Adrenal gland (tissue), 12 donors: Measurements from ENCODE around the gene TSHZ2. TPM values are rescaled to one million over a fixed set of nuclear protein-coding genes. Genes with fewer than 3 reads are reported as not detected.

Experiments
- DNase-seq, 7 donors: peaks; one replicate each; pipeline ENCODE4 v3.0.0-alpha.2; 2019 to 2020
- H3K27ac ChIP-seq, 5 donors: fragments of 200-600 bp; sonication (generic) in 4 of 5; 1 replicate in 3 of 5; 2 replicates in 2 of 5; pipeline versions ENCODE4 v1.5.1 to v1.8.0; 2016 to 2020; ENCODE audit warnings: mild to moderate bottlenecking in 1 of 5
- H3K27me3 ChIP-seq: fragments of 200-600 bp; 2 replicates; pipeline ENCODE4 v1.8.0; 2021
- H3K36me3 ChIP-seq, 2 donors: fragments of 200-600 bp; replicated peaks in 1 of 2; 1 replicate in 1 of 2; 2 replicates in 1 of 2; pipeline versions ENCODE4 v1.5.1 to v1.8.0; 2018 to 2022
- H3K4me1 ChIP-seq, 2 donors: fragments of 200-600 bp; replicated peaks in 1 of 2; 1 replicate in 1 of 2; 2 replicates in 1 of 2; pipeline versions ENCODE4 v1.5.1 to v1.8.0; 2018 to 2021
- H3K4me3 ChIP-seq, 4 donors: fragments of 200-600 bp; sonication (generic) in 3 of 4; one replicate each; pipeline ENCODE4 v1.5.1; 2016 to 2018
- H3K9me3 ChIP-seq, 3 donors: fragments of 200-600 bp; sonication (generic) in 1 of 3; replicated peaks in 1 of 3; 1 replicate in 2 of 3; 2 replicates in 1 of 3; pipeline versions ENCODE4 v1.5.1 to v1.8.0; 2016 to 2021
- POLR2A ChIP-seq, 2 donors: fragments of 450-650 bp; IDR thresholded peaks; one replicate each; pipeline ENCODE4 v1.6.1; 2017; ENCODE audit warnings: antibody characterized with exemption in 2 of 2, mild to moderate bottlenecking in 2 of 2, moderate library complexity in 1 of 2
- WGBS, 4 donors: extraction: QIAGEN DNeasy Blood & Tissue Kit in 2 of 4; methylation state at CpG; one replicate each; pipeline versions ENCODE4 v1.1.5 to v1.1.7; 2013 to 2017; 5-methylcytosine and 5-hydroxymethylcytosine counted together
- intact Hi-C, 2 donors: fragments of 100-400 bp; cut with DNase I; formaldehyde crosslinking; loops; one replicate each; pipeline versions ENCODE4 v1.14.1 to v1.15.0; 2022 to 2023
- polyA plus RNA-seq, 3 donors: library from polyadenylated mRNA; stranded (reverse); fragments of 200-250 nt in 2 of 3; fragments of 350-450 nt in 1 of 3; fragmentation: Illumina TruSeq in 1 of 3; extraction: RNeasy Lipid Tissue Mini Kit (QIAGEN cat#74804) in 1 of 3; gene quantifications; one replicate each; pipeline ENCODE4 v1.2.3, GENCODE V29; 2013 to 2014
- total RNA-seq, 9 donors: library from RNA; depleted of rRNA in 4 of 9; stranded (reverse); fragments of >200 nt in 4 of 9; fragments of 120-200 nt in 1 of 9; fragmentation: NEBNext Ultra II Directional in 1 of 9; extraction: Animal tissue kit (Norgen Biotek cat#: 25700) in 1 of 9; gene quantifications; one replicate each; pipeline versions ENCODE4 v1.1.0 to v1.2.4, GENCODE V29; 2013 to 2023
- TF ChIP-seq, protein P1 (sequence below), 6 experiments: fragments of 450-650 bp in 4 of 6; fragments of 200-600 bp in 2 of 6; sonication (generic) in 1 of 6; IDR thresholded peaks; 1 replicate in 5 of 6; 2 replicates in 1 of 6; pipeline versions ENCODE4 v1.5.1 to v1.8.0; 2016 to 2021; ENCODE audit warnings: antibody characterized with exemption in 6 of 6, mild to moderate bottlenecking in 2 of 6, moderate library complexity in 1 of 6
- donor health status: healthy with polysubstance abuse.
- donor health status: Bipolar disorder and iron deficiency.
- donor health status: DM: yes; HTN: yes; CAD: no.
- donor health status: DM: no; HTN: no; CAD: no.
- donor health status: DM: no; HTN: no; CAD: no.
- donor health status: DM: yes; HTN: yes; CAD: no.

Gene TSHZ2
- total and polyA plus RNA-seq, 12 donors: 20.5 to 87.1 (median 52.4) TPM

GRCh38 chr20:52998268-52998667 lies 26.1 kb downstream of the TSHZ2 start:
- Histone ChIP-seq H3K4me3 (no peak overlapping the region), H3K9me3 (no peaks in the 10 kb centered on the region), H3K36me3 (no peaks in the 10 kb centered on the region), H3K4me1 (peaks cover 5 to 32% of the 10 kb centered on the region in 2 donors), H3K27ac (no peak overlapping the region), H3K27me3 (no peaks in the 10 kb centered on the region)
- whole genome bisulfite sequencing, 4 donors: 91 to 99% (median 97%) methylated on average over 6 of the region's 6 CpGs
- TF ChIP-seq POLR2A (IDR thresholded peaks at IDR 0.05): no peak
- TF ChIP-seq, protein P1, sequence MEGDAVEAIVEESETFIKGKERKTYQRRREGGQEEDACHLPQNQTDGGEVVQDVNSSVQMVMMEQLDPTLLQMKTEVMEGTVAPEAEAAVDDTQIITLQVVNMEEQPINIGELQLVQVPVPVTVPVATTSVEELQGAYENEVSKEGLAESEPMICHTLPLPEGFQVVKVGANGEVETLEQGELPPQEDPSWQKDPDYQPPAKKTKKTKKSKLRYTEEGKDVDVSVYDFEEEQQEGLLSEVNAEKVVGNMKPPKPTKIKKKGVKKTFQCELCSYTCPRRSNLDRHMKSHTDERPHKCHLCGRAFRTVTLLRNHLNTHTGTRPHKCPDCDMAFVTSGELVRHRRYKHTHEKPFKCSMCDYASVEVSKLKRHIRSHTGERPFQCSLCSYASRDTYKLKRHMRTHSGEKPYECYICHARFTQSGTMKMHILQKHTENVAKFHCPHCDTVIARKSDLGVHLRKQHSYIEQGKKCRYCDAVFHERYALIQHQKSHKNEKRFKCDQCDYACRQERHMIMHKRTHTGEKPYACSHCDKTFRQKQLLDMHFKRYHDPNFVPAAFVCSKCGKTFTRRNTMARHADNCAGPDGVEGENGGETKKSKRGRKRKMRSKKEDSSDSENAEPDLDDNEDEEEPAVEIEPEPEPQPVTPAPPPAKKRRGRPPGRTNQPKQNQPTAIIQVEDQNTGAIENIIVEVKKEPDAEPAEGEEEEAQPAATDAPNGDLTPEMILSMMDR (IDR thresholded peaks at IDR 0.05): no peak
- intact Hi-C loops: no loop called here
- DNase-seq: no peak

GRCh38 chr20:52999040-52999439 lies 26.9 kb downstream of the TSHZ2 start:
- TF ChIP-seq, protein P1 (IDR thresholded peaks at IDR 0.05): no peak
- TF ChIP-seq POLR2A (IDR thresholded peaks at IDR 0.05): no peak

DNA sequence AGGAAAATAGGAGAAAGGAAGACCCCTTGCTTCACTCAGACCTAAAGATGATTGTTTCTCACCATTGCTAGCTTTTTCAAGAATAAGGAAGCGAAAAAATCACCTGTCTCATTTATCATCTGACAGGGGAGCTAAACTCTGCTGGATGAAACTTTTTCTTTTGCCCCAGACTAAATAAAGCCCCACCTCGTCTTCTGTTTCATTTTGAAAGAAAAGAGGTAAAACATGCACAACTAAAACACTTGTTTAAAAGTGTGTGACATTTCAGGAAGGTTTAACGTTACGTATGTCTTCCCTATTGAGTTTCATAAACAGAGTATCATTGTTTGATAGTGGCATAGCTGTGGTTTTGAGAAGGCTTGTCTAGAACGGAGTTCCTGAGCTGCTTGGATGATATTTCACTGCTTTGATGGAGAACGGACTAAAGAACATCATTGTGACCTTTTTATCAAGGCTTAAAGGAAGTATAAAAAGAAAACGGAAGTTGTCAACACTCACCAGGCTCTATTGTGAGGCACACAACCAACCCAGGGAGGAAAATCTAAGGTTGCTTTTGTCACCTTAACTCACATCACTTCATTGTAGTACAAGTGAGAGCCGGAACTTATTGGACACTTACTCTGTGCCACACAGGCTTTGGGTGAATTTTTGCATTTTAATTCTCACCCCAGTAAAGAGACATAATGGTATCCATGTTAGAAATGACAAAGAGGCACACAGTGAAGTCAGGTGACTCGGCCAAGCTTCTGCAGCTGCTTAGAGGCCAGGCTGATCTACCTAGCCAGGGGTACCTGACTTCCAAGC lies 29.5 kb downstream of the TSHZ2 start:
- Histone ChIP-seq H3K36me3 (no peaks in the 10 kb centered on the region), H3K9me3 (no peaks in the 10 kb centered on the region), H3K27me3 (no peaks in the 10 kb centered on the region), H3K4me1 (peaks cover 5 to 51% of the 10 kb centered on the region in 2 donors), H3K4me3 (peak overlapping the region in 1 of 4 donors; percentile 17), H3K27ac (peak overlapping the region in 2 of 5 donors; percentile 6 to 25)
- DNase-seq: no peak
- intact Hi-C loops: no loop called here
- TF ChIP-seq, protein P1 (IDR thresholded peaks at IDR 0.05): no peak
- TF ChIP-seq POLR2A (IDR thresholded peaks at IDR 0.05): no peak
- WGBS, 4 donors: 55 to 68% (median 60%) methylated on average over 9 of the region's 9 CpGs

More at GRCh38 chr20:52999040-52999439, 26.9 kb downstream of the TSHZ2 start:
- WGBS, 4 donors: 83 to 98% (median 91%) methylated on average over 2 of the region's 2 CpGs
- H3K27me3 ChIP-seq: no peaks in the 10 kb centered on the region
- no peak overlapping the region for H3K4me3 ChIP-seq
- H3K36me3 ChIP-seq: no peaks in the 10 kb centered on the region
- H3K9me3 ChIP-seq: no peaks in the 10 kb centered on the region
- intact Hi-C loops: no loop called here
- peak overlapping the region in 1 of 5 donors; percentile 13 for H3K27ac ChIP-seq
- no peak for DNase-seq
- H3K4me1 ChIP-seq: peaks cover 5 to 30% of the 10 kb centered on the region in 2 donors

- no peak for TF ChIP-seq POLR2A (IDR thresholded peaks at IDR 0.05)
- TF ChIP-seq, protein P1 (IDR thresholded peaks at IDR 0.05): no peak
- intact Hi-C loops: no loop called here
- no peak for DNase-seq
- Histone ChIP-seq H3K27me3 (no peaks in the 10 kb centered on the region), H3K36me3 (no peaks in the 10 kb centered on the region), H3K4me1 (peaks cover 5 to 51% of the 10 kb centered on the region in 2 donors), H3K9me3 (no peaks in the 10 kb centered on the region), H3K27ac (no peak overlapping the region), H3K4me3 (no peak overlapping the region)
- 58 to 69% (median 64%) methylated on average over 5 of the region's 5 CpGs for WGBS, 4 donors
These were observed 30.6 kb downstream of the TSHZ2 start for GRCh38 chr20:53002786-53003185.
